ENCODE measurements around the gene NAGLU.
"Not testable (repeated sequence)": the region's sequence is repeated elsewhere in the genome, so short reads cannot be mapped to it uniquely, and the experiment has no call there.

Gene NAGLU

GRCh38 chr17:42545755-42546505 is 9.9 kb downstream of the NAGLU start:
- DNase-seq, result not testable (repeated sequence)

GRCh38 chr17:42547001-42547461 is 11.0 kb downstream of the NAGLU start:
- no peak for DNase-seq

GRCh38 chr17:42547698-42548069 is 11.6 kb downstream of the NAGLU start:
- DNase-seq, result no peak

- no peak for DNase-seq
These were observed 12.2 kb downstream of the NAGLU start for GRCh38 chr17:42548070-42548837.

GRCh38 chr17:42548993-42549755 is 13.1 kb downstream of the NAGLU start:
- DNase-seq, result no peak

GRCh38 chr17:42552736-42553135 is 16.7 kb downstream of the NAGLU start, which contains the start of gene HSD17B1:
Gene HSD17B1 (plus strand): TSS chr17:42552923. CDS start chr17:42552934, 11 bp downstream.
- not testable (repeated sequence) for DNase-seq

- DNase-seq, result no peak
These were observed 17.2 kb downstream of the NAGLU start for GRCh38 chr17:42553161-42553818.

- DNase-seq, result peak in 1 of 2 experiments; percentile 27
These were observed 17.8 kb downstream of the NAGLU start for GRCh38 chr17:42553866-42554249.

GRCh38 chr17:42554250-42555121 is 18.4 kb downstream of the NAGLU start:
- DNase-seq, result peak; percentile 76 to 82

- no peak for DNase-seq
These were observed 19.1 kb downstream of the NAGLU start for GRCh38 chr17:42555122-42555622.

GRCh38 chr17:42555961-42556617 is 20.0 kb downstream of the NAGLU start:
- DNase-seq, result not testable (repeated sequence)

GRCh38 chr17:42559075-42559474 is 23.0 kb downstream of the NAGLU start:
- no peak for DNase-seq

- DNase-seq, result no peak
These were observed 24.2 kb downstream of the NAGLU start for GRCh38 chr17:42560246-42560645.

- peak; percentile 94 to 96 for DNase-seq
These were observed 25.9 kb downstream of the NAGLU start, which contains the start of gene COASY for GRCh38 chr17:42561897-42562387. Gene COASY (plus strand): TSS chr17:42562148. CDS start chr17:42562623, 475 bp downstream.

GRCh38 chr17:42562388-42563142 is 26.5 kb downstream of the NAGLU start:
- no peak for DNase-seq

GRCh38 chr17:42563143-42563509 is 27.1 kb downstream of the NAGLU start:
- no peak for DNase-seq

- DNase-seq, result no peak
These were observed 27.5 kb downstream of the NAGLU start for GRCh38 chr17:42563543-42563942.

GRCh38 chr17:42563950-42564349 is 27.9 kb downstream of the NAGLU start:
- DNase-seq, result no peak

- no peak for DNase-seq
These were observed 28.9 kb downstream of the NAGLU start for GRCh38 chr17:42564815-42565522.

All from SHP77 (cell line).